ENCODE results near the gene TRIM28. TPM values are rescaled to one million over a fixed set of nuclear protein-coding genes. Genes with fewer than 3 reads are reported as not detected.

Gene TRIM28
- total RNA-seq, 2 experiments from 2014 or later, result 671 to 701 TPM

DNA sequence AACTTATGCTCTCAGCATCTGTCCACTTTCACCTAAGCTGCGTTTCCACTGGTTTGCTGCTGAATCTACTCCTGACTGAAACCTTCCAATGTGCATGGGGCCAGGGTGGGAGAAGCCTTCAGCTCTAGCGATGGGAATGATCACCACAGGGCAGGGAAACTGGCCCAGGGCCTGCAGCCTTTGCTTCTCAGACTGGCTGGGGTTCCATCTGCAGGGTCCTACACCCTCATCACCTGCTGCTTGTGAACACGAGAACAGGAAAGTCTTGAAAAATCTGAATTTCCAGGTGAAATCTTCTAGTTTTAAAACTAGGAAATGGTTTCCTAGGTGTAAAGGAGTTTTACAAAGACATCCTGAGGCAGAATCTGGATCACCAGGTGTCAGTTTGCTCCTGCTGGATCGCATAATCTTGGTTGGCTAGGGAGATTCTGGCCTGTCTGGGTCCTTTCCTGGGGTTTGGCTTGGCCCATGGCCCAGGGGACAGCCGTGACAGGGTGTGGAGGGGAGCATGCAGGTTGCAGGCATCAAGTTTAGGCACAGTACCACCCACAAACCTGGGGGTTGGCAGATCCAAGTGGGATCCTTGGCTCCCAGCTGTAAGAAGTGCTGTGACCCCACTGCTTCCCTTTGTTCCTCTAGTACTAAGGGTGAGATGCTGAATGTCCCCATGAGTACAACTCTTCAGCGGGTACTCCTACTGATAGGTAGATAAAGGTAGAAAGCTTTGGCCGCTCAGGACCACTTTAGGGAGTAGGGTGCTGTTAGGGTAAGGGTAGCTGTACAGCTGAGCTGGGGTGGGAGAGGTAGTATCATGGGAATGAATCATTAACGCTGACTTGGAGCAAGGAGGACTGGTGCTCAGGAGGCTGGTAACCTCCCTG lies 16.4 kb downstream of the TRIM28 start:
- no peaks in the 10 kb centered on the region for H3K27me3 Mint-ChIP-seq
- peak overlapping the region; percentile 99 for H3K4me3 Mint-ChIP-seq
- peak overlapping the region; percentile 100 for H3K27ac Mint-ChIP-seq
- no peaks in the 10 kb centered on the region for H3K9me3 Mint-ChIP-seq
- H3K4me1 Mint-ChIP-seq, result peaks cover 48% of the 10 kb centered on the region
- H3K36me3 Mint-ChIP-seq, result peaks cover 53% of the 10 kb centered on the region
- DNase-seq, result no peak

DNA sequence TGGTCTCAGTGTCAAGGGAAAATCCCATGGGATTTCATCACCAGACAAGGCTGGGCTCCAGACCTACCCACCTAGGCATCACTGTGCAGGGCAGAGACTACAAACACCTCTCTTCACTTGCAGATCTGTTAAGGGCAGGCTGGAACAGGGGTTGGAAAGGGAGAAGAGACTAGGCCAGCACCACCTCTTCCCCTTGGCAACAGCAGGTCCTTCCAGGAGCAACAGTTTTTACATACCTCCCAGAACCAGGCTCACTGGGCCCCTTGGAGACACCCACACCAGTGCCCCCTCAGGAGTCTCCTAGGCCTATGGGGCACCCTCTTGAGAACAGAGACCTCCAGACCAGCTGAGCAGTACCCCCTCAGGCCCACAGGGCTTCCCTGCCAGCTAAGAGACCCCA lies 17.1 kb downstream of the TRIM28 start:
- Mint-ChIP-seq H3K27me3 (no peaks in the 10 kb centered on the region), H3K36me3 (peaks cover 53% of the 10 kb centered on the region), H3K9me3 (no peaks in the 10 kb centered on the region), H3K27ac (peak overlapping the region; percentile 20), H3K4me3 (peak overlapping the region; percentile 76), H3K4me1 (peaks cover 45% of the 10 kb centered on the region)
- DNase-seq, result no peak

DNA sequence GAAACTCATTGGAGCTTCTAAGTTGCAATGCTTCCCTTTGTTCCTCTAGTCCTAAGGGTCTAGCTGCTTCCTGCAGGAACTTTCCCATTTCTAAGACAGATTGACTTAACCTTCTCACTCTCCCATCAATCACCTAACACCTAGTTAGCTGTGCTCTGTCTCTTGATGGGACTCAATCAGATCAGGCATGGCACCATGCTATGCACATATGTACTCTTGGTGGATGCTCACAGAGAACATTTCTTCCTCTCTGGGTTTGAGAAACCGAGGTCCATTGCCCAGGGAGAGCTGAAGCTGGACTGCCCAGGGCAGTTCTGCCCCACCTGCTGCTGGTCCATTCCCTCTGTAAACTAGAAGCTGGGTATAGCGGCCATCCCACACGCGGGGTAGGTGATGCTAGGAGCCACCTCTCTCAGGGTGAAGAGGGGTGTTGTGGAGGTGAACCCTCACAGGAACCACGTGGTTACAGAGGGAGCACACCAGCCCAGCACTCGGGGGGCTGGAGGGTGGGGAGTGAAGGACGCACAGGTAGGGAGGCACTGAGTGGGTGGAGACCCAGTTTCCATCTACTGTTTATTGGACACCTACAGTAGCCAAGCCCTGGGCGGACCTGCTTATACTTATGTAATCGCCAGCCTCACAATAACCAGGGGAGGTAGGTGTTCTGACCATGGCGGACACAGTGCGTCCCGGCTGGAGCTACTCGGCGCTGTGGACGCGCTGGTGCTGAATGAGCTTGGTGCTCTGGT lies 17.7 kb downstream of the TRIM28 start:
- no peaks in the 10 kb centered on the region for H3K9me3 Mint-ChIP-seq
- no peak for DNase-seq
- H3K27ac Mint-ChIP-seq, result peak overlapping the region; percentile 75
- H3K36me3 Mint-ChIP-seq, result peaks cover 50% of the 10 kb centered on the region
- peaks cover 41% of the 10 kb centered on the region for H3K4me1 Mint-ChIP-seq
- H3K4me3 Mint-ChIP-seq, result peak overlapping the region; percentile 76
- H3K27me3 Mint-ChIP-seq, result no peaks in the 10 kb centered on the region

DNA sequence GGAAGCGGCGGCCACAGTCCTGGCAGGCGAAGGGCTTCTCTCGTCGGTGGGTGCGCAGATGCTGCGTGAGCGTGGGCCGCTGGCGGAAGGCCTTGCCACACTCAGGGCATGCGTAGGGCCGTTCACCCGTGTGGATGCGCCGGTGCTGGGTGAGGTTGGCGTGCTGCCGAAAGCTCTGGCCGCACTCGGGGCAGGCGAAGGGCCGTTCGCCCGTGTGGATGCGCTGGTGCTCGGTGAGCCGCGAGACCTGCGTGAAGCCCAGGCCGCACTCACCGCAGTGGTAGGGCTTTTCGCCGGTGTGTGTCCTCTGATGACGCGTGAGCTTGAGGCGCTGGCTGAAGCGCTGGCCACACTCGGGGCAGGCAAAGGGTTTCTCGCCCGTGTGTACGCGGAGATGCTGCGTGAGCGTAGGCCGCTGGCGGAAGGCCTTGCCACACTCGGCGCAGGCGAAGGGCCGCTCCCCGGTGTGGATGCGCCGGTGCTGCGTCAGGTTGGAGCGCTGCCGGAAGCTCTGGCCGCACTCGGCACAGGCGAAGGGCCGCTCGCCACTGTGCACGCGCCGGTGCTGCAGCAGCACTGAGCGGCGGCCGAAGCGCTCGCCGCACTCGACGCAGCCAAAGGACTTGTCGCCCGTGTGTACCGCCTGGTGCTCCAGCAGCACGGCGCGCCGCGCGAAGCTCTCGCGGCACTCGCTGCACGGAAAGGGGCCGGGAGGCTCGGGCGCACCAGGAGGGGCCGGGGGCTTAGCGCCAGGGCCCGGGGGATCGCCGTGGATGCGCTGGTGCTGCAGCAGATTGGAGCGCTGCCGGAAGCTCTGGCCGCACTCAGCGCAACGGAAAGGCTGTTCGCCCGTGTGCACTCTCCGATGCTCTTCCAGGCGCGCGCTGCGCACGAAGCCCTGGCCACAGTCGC lies 18.5 kb downstream of the TRIM28 start:
- Mint-ChIP-seq H3K27ac (peak overlapping the region; percentile 79), H3K4me1 (peaks cover 36% of the 10 kb centered on the region), H3K27me3 (no peaks in the 10 kb centered on the region), H3K36me3 (peaks cover 44% of the 10 kb centered on the region), H3K4me3 (peak overlapping the region; percentile 76), H3K9me3 (no peaks in the 10 kb centered on the region)
- DNase-seq, result peak; percentile 53

DNA sequence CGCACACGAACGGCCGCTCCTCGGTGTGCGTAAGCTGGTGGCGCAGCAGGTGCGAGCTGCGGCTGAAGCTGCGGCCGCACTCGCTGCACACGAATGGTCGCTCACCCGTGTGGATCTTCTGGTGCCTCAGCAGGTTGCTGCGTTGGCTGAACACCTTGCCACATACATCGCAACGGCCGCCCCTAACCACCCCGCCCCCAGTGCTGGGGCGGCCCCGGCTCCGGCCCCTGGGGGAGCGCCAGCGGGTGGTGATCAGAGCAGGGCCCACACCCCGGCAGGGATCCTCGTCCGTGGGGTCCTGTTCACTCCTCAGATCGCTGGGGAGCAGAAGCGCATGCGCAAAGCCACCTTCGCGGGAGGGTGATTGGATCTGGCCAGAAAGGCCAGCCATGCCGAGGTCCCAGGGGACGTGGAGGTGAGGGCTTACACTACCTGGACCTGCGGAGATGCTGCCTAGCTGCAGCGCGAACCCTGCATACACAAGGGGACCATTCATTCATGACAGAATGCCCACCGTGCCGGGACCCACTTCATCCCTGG lies 19.2 kb downstream of the TRIM28 start:
- Mint-ChIP-seq H3K36me3 (peaks cover 38% of the 10 kb centered on the region), H3K4me1 (peaks cover 37% of the 10 kb centered on the region), H3K4me3 (peak overlapping the region; percentile 76), H3K27ac (peak overlapping the region; percentile 79), H3K9me3 (no peaks in the 10 kb centered on the region), H3K27me3 (no peaks in the 10 kb centered on the region)
- no peak for DNase-seq

DNA sequence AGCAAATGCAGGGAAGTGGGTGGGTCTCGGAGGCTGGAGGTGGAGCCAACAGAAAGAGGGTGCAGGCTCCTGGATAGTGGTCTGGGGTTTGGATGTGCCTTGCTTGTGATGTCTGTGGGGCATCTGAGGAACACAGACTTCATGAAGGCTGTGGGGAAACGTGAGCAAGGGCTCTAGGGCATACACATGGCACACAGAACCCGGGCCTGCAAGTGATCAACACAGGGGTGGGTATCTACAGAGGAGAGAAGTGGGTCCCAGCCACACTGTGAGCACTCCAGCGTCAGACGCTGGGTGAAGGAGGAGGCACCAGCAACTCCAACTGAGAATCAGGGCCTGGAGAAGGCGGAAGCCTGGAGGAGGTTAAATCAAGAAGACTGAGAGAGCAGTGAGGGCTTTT lies 20.0 kb downstream of the TRIM28 start:
- no peaks in the 10 kb centered on the region for H3K9me3 Mint-ChIP-seq
- peaks cover 42% of the 10 kb centered on the region for H3K4me1 Mint-ChIP-seq
- peak overlapping the region; percentile 14 for H3K27ac Mint-ChIP-seq
- DNase-seq, result no peak
- H3K36me3 Mint-ChIP-seq, result peaks cover 39% of the 10 kb centered on the region
- peak overlapping the region; percentile 76 for H3K4me3 Mint-ChIP-seq
- H3K27me3 Mint-ChIP-seq, result no peaks in the 10 kb centered on the region

DNA sequence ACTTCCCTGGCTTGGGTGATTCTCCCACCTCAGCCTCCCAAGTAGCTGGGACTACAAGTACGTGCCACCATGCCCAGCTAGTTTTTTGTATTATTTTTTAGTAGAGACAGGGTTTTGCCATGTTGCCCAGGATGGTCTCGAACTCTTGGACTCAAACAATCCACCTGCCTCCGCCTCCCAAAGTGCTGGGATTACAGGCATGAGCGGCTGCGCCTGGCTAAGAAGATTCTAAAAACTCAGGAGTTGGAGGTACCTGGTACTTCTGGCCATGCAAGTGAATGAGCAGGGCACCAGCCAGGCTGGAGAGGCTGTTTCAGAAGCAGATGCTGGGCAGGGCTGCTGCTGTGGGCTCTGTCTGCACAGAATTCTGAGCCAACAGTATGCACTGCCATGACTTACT lies 23.1 kb downstream of the TRIM28 start:
- H3K27me3 Mint-ChIP-seq, result no peaks in the 10 kb centered on the region
- DNase-seq, result no peak
- H3K4me1 Mint-ChIP-seq, result peaks cover 27% of the 10 kb centered on the region
- no peak overlapping the region for H3K27ac Mint-ChIP-seq
- no peaks in the 10 kb centered on the region for H3K9me3 Mint-ChIP-seq
- H3K4me3 Mint-ChIP-seq, result no peak overlapping the region
- peaks cover 24% of the 10 kb centered on the region for H3K36me3 Mint-ChIP-seq

DNA sequence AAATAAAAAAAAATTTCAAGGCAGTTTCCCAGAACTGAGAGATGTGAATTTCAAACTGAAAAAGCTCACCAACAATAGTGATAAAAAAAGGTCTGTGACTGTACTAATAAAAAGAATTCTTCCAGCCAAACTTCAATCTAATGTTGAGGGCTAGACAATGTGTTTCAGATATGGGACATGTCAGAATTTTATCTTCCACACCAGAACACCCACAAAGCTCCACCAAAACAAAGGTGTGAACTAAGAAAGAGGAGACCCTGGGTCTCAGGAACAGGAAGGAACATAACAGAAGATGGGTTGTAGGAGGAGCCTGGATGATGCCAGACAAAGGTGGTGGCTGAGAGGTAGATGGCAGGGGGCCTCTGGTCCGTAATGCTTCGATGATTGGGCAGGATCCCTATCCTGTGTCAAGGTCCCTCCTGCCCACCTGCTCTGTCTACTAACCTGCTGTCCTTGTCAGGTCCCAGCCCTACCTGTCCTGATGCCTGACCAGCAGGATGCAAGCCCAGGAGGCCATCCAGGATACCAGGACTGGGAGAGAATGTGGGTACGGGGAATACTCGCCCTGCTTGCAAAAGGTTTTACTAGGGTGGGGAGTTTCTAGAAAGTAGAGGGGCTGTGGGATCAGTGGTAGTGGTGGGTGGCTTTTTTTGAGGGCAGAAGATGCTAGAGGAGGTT lies 24.7 kb downstream of the TRIM28 start:
- no peak overlapping the region for H3K27ac Mint-ChIP-seq
- no peak overlapping the region for H3K4me3 Mint-ChIP-seq
- DNase-seq, result no peak
- peaks cover 29% of the 10 kb centered on the region for H3K4me1 Mint-ChIP-seq
- H3K27me3 Mint-ChIP-seq, result no peaks in the 10 kb centered on the region
- peaks cover 26% of the 10 kb centered on the region for H3K36me3 Mint-ChIP-seq
- H3K9me3 Mint-ChIP-seq, result no peaks in the 10 kb centered on the region

DNA sequence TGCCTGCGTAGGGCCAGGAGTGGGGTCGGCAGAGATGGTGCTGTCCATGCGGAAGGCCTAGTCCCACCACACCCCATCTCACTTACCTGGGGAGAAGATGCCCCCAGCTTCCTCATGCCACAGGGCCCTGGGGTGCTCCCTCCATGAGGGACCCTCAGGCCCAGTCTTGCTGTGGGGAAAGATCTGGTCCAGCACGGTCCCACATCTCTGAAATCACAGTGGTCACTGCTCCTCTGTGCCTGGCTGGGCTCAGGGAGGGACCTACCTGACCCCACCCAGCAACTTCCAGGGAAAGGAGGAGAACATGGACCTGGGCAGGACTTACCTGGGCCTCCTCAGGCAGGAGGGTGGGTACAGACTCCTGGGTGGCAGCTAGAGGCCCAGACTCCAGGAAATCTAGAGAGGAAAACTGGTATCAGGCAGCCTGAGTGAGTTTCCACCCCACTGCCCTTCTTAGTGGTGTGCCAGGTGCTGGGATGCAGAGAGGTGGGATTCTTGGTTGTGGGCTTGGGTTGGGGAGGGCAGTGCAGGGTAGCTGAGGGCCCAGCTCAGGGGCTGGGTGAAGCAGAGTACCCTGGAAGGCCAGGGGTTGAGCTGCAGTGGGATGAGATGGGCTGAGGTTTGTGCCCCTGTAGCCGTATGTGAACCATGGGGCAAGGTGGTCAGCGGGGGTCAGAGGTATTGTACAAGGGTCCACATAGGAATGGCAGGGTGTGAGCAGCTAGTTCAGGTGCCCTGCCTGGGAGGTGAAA lies 25.5 kb downstream of the TRIM28 start:
- no peak overlapping the region for H3K4me3 Mint-ChIP-seq
- DNase-seq, result no peak
- no peaks in the 10 kb centered on the region for H3K9me3 Mint-ChIP-seq
- H3K27me3 Mint-ChIP-seq, result no peaks in the 10 kb centered on the region
- H3K36me3 Mint-ChIP-seq, result peaks cover 22% of the 10 kb centered on the region
- H3K27ac Mint-ChIP-seq, result no peak overlapping the region
- H3K4me1 Mint-ChIP-seq, result peaks cover 28% of the 10 kb centered on the region

DNA sequence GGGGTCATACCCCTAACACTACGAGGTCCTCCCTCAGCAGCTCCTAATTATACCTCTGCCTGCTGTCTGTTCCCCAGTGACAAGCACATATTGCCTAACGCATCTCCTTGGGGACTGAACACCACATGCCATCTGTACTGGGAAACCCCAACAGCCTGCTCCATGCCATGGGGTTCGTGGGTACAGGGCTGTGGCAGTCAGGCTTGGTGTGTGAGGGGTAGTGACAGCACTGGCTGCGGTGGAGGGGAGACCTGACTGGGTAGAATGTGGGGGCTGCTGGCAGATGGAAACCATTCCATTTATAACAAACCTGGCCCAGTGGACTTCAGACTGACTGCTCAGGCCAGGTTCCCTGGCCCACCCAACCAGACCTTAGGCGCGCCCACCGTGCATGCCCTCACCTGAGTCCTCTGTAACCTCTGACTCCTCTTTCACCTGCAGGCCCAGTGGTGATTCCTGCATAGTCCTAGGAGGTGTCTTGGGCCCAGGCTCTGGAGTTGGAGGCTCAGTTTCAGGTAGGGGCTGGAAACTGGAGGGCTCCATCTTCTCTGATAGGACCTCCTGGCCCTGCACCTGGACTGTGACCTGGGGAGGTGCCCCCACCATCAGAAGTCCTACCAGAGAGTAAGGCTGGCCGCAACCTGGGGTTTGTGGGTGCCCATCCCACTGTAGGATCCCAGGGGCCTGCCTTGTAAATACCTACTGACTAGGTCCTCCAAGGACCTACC lies 26.2 kb downstream of the TRIM28 start:
- Mint-ChIP-seq H3K36me3 (peaks cover 22% of the 10 kb centered on the region), H3K27me3 (no peaks in the 10 kb centered on the region), H3K27ac (no peak overlapping the region), H3K9me3 (no peaks in the 10 kb centered on the region), H3K4me3 (no peak overlapping the region), H3K4me1 (peaks cover 30% of the 10 kb centered on the region)
- no peak for DNase-seq

DNA sequence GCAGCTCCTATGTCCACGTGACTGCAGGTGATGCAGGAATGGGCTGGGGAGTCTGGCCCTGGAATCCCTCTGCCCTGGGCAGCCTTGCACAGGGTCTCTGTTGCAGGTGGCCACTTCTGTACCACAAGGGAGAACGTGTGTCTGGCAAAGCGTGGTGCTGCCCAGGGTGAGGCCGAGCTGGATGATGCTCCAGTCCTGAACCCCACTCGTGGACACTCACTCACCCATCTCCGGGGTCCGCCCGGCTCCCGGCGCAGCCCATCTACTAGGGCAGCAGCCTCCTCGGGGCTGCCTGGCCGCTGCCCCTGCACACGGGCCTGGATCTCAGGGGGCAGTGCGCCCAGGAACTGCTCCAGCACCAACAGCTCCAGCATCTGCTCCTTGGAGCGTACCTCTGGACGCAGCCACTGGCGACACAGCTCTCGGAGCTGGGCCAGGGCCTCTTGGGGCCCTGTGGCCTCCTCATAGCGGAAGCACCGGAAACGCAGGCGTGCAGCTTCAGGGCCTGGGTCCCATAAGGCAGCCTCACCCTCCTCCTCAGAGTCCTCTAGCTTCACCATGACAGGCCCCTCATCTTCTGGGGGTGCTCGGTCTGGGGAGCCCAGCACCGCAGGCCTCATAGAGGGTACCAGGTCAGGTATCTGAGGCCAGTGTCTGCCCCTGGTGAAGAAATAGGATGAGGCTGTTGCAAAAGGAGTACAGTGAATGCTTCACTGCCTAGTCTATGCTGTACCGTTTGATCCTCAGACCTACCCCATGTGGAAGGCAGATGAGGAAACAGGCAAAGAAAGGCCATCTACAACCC lies 27.1 kb downstream of the TRIM28 start:
- Mint-ChIP-seq H3K4me3 (no peak overlapping the region), H3K27me3 (no peaks in the 10 kb centered on the region)

DNA sequence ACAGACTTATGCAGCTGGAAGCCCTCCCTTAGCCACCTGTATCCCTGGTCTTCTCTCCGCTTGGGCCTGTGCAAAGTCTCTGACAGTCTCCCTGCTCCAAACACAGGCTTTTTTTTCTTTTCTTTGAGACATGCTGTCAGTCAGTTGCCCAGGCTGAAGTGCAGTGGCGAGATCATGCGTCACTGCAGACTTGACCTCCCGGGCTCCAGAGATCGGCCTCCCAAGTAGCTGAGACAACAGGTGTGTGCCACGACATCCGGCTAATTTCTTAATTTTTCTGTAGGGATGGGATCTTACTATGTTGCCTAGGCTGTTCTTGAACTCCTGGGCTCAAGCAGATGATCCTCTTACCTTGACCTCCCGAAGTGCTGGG lies 27.7 kb downstream of the TRIM28 start:
- Mint-ChIP-seq H3K9me3 (no peaks in the 10 kb centered on the region), H3K27me3 (no peaks in the 10 kb centered on the region), H3K4me3 (no peak overlapping the region), H3K4me1 (peaks cover 35% of the 10 kb centered on the region), H3K27ac (no peak overlapping the region), H3K36me3 (peaks cover 16% of the 10 kb centered on the region)
- DNase-seq, result no peak

More for the DNA sequence above, 27.1 kb downstream of the TRIM28 start:
- H3K27ac Mint-ChIP-seq, result no peak overlapping the region
- DNase-seq, result no peak
- no peaks in the 10 kb centered on the region for H3K9me3 Mint-ChIP-seq
- peaks cover 19% of the 10 kb centered on the region for H3K36me3 Mint-ChIP-seq
- peaks cover 34% of the 10 kb centered on the region for H3K4me1 Mint-ChIP-seq

Measured in activated naive CD8-positive, alpha-beta T cell treated with anti-CD3 and anti-CD28 coated beads for 36 hours (primary cell).